ENCODE results near the gene SIK3.

DNA sequence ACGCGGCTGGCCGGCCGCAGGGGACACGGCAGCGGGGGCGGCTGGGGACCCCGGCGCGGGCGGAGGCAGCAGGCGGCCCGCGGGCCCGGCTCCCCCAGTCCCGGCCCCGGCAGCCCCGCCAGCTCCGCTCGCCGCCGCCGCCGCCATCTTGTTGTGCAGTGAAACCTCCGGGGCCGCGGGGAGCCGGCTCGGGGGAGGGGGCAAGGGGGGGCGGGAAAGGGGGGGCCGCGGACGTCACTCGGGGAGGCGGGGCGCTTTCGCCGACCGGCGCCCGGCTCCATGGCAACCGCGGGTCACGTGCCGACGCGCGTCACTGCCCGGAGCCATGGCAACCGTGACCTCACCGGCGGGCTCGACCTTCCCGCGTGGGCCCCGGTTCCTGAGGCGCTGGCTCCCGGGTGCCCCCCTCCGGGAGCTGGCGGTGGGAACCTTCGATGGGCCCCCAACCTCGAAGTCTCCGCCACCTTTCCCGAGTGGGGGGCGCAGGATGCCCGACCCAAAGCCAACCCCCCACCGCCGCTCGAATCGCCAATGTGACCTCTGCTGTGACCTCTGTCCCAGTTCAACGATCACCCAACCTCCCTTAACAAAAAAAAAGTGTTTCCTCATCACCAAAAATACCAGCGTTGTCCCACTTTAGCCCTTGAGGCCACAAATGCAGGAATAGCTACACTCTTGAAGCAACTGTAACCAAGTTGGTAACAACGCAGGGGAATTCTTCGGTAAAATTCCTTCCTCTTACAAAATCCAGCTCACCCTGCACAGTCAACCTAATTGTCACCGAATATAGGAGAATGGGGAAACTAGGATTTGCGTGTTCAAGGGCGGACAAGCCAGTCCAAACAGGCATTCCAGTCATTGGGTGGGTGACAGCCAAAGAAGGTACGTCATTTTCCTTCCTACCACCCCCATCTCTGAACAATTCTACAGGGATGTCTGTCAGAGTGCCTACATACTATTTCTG lies at the start of gene SIK3:
- TF ChIP-seq, protein P1, sequence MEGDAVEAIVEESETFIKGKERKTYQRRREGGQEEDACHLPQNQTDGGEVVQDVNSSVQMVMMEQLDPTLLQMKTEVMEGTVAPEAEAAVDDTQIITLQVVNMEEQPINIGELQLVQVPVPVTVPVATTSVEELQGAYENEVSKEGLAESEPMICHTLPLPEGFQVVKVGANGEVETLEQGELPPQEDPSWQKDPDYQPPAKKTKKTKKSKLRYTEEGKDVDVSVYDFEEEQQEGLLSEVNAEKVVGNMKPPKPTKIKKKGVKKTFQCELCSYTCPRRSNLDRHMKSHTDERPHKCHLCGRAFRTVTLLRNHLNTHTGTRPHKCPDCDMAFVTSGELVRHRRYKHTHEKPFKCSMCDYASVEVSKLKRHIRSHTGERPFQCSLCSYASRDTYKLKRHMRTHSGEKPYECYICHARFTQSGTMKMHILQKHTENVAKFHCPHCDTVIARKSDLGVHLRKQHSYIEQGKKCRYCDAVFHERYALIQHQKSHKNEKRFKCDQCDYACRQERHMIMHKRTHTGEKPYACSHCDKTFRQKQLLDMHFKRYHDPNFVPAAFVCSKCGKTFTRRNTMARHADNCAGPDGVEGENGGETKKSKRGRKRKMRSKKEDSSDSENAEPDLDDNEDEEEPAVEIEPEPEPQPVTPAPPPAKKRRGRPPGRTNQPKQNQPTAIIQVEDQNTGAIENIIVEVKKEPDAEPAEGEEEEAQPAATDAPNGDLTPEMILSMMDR (IDR thresholded peaks at IDR 0.05), result peak in 3 of 4 experiments; percentile 14 to 76 (median 36)
- peak; percentile 57 to 81 for TF ChIP-seq POLR2A (IDR thresholded peaks at IDR 0.05)

All from gastroesophageal sphincter (tissue), 3 donors.